MM.1S (cell line): ENCODE measurements around the gene SIRT7.
A peak's percentile ranks its signal among the peaks of the same experiment; 100 is the strongest.

Experiments
- EZH2 ChIP-seq: fragments of 300-600 bp; sonication (generic); optimal IDR thresholded peaks from 2 replicates; pipeline ENCODE3; 2017; ENCODE audit warnings: low read depth, mild to moderate bottlenecking, antibody characterized with exemption, low read length, mixed read lengths
- TF ChIP-seq, protein P1 (sequence below): fragments of 300-600 bp; sonication (generic); IDR thresholded peaks from 2 replicates; pipeline ENCODE4 v1.5.1; 2016; ENCODE audit warnings: antibody characterized with exemption, low read length, mixed read lengths

DNA sequence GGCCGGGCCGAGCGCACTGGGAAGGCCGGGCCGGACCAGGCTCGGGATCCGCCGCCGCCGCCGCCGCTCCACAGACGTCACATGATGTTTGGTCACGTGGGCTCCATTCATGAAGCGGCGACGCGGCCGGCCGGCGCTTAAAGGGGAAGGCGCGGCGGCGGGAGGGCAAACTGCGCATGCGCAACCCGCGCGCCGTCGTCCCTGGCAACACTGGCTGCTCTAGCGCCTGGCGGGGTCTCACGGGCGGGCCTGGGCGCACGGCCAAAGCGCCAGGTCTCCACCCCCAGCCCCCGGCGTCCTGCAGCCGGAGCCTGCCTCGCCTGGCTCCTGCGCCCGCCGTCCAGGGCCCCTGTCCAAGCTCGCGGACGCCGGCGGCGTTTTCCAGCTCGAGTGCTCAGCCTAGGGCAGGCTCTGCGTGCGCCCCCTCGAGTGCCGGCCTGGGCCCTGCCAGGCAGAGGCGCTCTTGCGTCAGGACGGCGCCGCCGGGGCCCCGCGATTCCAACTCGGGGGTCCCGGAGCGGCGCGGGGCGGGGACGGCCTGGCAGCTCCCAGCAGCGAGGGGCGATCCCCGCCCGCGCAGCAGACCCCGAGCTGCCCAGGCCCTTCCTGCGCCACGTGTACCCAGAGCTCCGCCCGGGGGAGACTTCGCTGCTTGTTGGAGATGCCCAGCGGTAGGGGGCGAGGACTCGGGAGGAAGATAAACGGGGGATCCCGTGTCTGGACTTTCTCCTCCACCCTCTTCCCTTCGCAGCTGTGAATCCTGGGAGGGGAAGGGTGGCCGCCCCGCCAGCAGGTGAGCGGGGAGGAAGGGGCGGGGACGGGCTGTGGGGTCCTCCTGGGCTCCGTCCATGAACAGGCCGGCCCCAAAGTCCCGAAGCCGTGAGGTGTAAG lies 9.9 kb upstream of the SIRT7 start, which contains the start of gene MAFG:
- TF ChIP-seq EZH2 = no peak
- TF ChIP-seq, protein P1, sequence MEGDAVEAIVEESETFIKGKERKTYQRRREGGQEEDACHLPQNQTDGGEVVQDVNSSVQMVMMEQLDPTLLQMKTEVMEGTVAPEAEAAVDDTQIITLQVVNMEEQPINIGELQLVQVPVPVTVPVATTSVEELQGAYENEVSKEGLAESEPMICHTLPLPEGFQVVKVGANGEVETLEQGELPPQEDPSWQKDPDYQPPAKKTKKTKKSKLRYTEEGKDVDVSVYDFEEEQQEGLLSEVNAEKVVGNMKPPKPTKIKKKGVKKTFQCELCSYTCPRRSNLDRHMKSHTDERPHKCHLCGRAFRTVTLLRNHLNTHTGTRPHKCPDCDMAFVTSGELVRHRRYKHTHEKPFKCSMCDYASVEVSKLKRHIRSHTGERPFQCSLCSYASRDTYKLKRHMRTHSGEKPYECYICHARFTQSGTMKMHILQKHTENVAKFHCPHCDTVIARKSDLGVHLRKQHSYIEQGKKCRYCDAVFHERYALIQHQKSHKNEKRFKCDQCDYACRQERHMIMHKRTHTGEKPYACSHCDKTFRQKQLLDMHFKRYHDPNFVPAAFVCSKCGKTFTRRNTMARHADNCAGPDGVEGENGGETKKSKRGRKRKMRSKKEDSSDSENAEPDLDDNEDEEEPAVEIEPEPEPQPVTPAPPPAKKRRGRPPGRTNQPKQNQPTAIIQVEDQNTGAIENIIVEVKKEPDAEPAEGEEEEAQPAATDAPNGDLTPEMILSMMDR = peak; percentile 51
